Memory B cell (primary cell): ENCODE data around the gene NOC4L.

Experiments
- ATAC-seq: fragments of 150-1000 bp; cut with Tn5 transposase; 2 replicates; pipeline ENCODE4 v1.10.0; 2021; ENCODE audit warnings: low read depth, mild to moderate bottlenecking, moderate library complexity
- DNase-seq, 2 donors: peaks; one replicate each; pipeline ENCODE4 v3.0.0; 2022; ENCODE audit warnings: low spot score in 2 of 2
- H3K27ac Mint-ChIP-seq: one replicate; pipeline ENCODE4 v1.8.0; 2022; ENCODE audit warnings: mild to moderate bottlenecking, moderate library complexity, mixed read lengths
- H3K27me3 Mint-ChIP-seq: one replicate; pipeline ENCODE4 v1.8.0; 2022; ENCODE audit warnings: mixed read lengths
- H3K36me3 Mint-ChIP-seq: one replicate; pipeline ENCODE4 v1.8.0; 2022; ENCODE audit warnings: mild to moderate bottlenecking, mixed read lengths
- H3K4me1 Mint-ChIP-seq: one replicate; pipeline ENCODE4 v1.8.0; 2022; ENCODE audit warnings: mixed read lengths
- H3K4me3 Mint-ChIP-seq: one replicate; pipeline ENCODE4 v1.8.0; 2022; ENCODE audit warnings: mild to moderate bottlenecking, moderate library complexity, mixed read lengths
- H3K9me3 Mint-ChIP-seq: one replicate; pipeline ENCODE4 v1.8.0; 2022; ENCODE audit warnings: mixed read lengths

Gene NOC4L

GRCh38 chr12:132114667-132115066 lies 29.6 kb upstream of the NOC4L start:
- no peaks in the 10 kb centered on the region for H3K27me3 Mint-ChIP-seq
- H3K9me3 Mint-ChIP-seq: no peaks in the 10 kb centered on the region
- no peak overlapping the region for H3K4me3 Mint-ChIP-seq
- DNase-seq (no peak), ATAC-seq (no peak)
- peaks cover 13% of the 10 kb centered on the region for H3K36me3 Mint-ChIP-seq
- no peak overlapping the region for H3K27ac Mint-ChIP-seq
- no peaks in the 10 kb centered on the region for H3K4me1 Mint-ChIP-seq

GRCh38 chr12:132115500-132115899 lies 28.8 kb upstream of the NOC4L start:
- Mint-ChIP-seq H3K27me3 (no peaks in the 10 kb centered on the region), H3K36me3 (peaks cover 14% of the 10 kb centered on the region), H3K4me1 (no peaks in the 10 kb centered on the region), H3K9me3 (no peaks in the 10 kb centered on the region), H3K4me3 (no peak overlapping the region), H3K27ac (no peak overlapping the region)
- ATAC-seq (no peak), DNase-seq (no peak)

GRCh38 chr12:132116709-132117557 lies 27.3 kb upstream of the NOC4L start:
- no peak for ATAC-seq
- no peaks in the 10 kb centered on the region for H3K9me3 Mint-ChIP-seq
- no peak overlapping the region for H3K27ac Mint-ChIP-seq
- no peak for DNase-seq
- peaks cover 8% of the 10 kb centered on the region for H3K36me3 Mint-ChIP-seq
- no peak overlapping the region for H3K4me3 Mint-ChIP-seq
- H3K27me3 Mint-ChIP-seq: no peaks in the 10 kb centered on the region
- H3K4me1 Mint-ChIP-seq: no peaks in the 10 kb centered on the region

- DNase-seq (no peak), ATAC-seq (no peak)
- Mint-ChIP-seq H3K9me3 (no peaks in the 10 kb centered on the region), H3K27ac (no peak overlapping the region), H3K27me3 (no peaks in the 10 kb centered on the region), H3K4me3 (no peak overlapping the region), H3K36me3 (peaks cover 8% of the 10 kb centered on the region), H3K4me1 (no peaks in the 10 kb centered on the region)
Observed at GRCh38 chr12:132117558-132117875, 26.7 kb upstream of the NOC4L start.

- no peaks in the 10 kb centered on the region for H3K27me3 Mint-ChIP-seq
- H3K27ac Mint-ChIP-seq: no peak overlapping the region
- DNase-seq: no peak
- no peak overlapping the region for H3K4me3 Mint-ChIP-seq
- no peak for ATAC-seq
- no peaks in the 10 kb centered on the region for H3K9me3 Mint-ChIP-seq
- no peaks in the 10 kb centered on the region for H3K4me1 Mint-ChIP-seq
- H3K36me3 Mint-ChIP-seq: peaks cover 6% of the 10 kb centered on the region
Observed at GRCh38 chr12:132118876-132119275, 25.4 kb upstream of the NOC4L start.

- Mint-ChIP-seq H3K4me3 (no peak overlapping the region), H3K9me3 (no peaks in the 10 kb centered on the region), H3K27ac (no peak overlapping the region), H3K27me3 (no peaks in the 10 kb centered on the region), H3K4me1 (no peaks in the 10 kb centered on the region), H3K36me3 (peaks cover 12% of the 10 kb centered on the region)
- ATAC-seq (no peak), DNase-seq (no peak)
Observed at GRCh38 chr12:132121283-132121682, 23.0 kb upstream of the NOC4L start.

GRCh38 chr12:132123970-132124765 lies 20.1 kb upstream of the NOC4L start:
- Mint-ChIP-seq H3K9me3 (peaks cover 6% of the 10 kb centered on the region), H3K4me1 (no peaks in the 10 kb centered on the region), H3K27me3 (no peaks in the 10 kb centered on the region), H3K36me3 (peaks cover 28% of the 10 kb centered on the region), H3K4me3 (no peak overlapping the region), H3K27ac (no peak overlapping the region)
- ATAC-seq: no peak
- no peak for DNase-seq

GRCh38 chr12:132124766-132125425 lies 19.4 kb upstream of the NOC4L start:
- no peak overlapping the region for H3K27ac Mint-ChIP-seq
- peaks cover 31% of the 10 kb centered on the region for H3K36me3 Mint-ChIP-seq
- peaks cover 6% of the 10 kb centered on the region for H3K9me3 Mint-ChIP-seq
- ATAC-seq: no peak
- H3K4me1 Mint-ChIP-seq: no peaks in the 10 kb centered on the region
- H3K27me3 Mint-ChIP-seq: no peaks in the 10 kb centered on the region
- H3K4me3 Mint-ChIP-seq: no peak overlapping the region
- no peak for DNase-seq

- H3K27me3 Mint-ChIP-seq: no peaks in the 10 kb centered on the region
- no peak overlapping the region for H3K27ac Mint-ChIP-seq
- no peak overlapping the region for H3K4me3 Mint-ChIP-seq
- H3K4me1 Mint-ChIP-seq: no peaks in the 10 kb centered on the region
- no peak for ATAC-seq
- no peak for DNase-seq
- peaks cover 29% of the 10 kb centered on the region for H3K36me3 Mint-ChIP-seq
- peaks cover 6% of the 10 kb centered on the region for H3K9me3 Mint-ChIP-seq
Observed at GRCh38 chr12:132125736-132126135, 18.5 kb upstream of the NOC4L start.

- Mint-ChIP-seq H3K36me3 (peaks cover 29% of the 10 kb centered on the region), H3K4me1 (no peaks in the 10 kb centered on the region), H3K9me3 (peaks cover 8% of the 10 kb centered on the region), H3K27me3 (no peaks in the 10 kb centered on the region), H3K4me3 (no peak overlapping the region), H3K27ac (no peak overlapping the region)
- ATAC-seq (no peak), DNase-seq (no peak)
Observed at GRCh38 chr12:132127041-132127440, 17.2 kb upstream of the NOC4L start.

GRCh38 chr12:132129007-132129406 lies 15.2 kb upstream of the NOC4L start:
- H3K4me3 Mint-ChIP-seq: no peak overlapping the region
- no peak overlapping the region for H3K27ac Mint-ChIP-seq
- H3K4me1 Mint-ChIP-seq: no peaks in the 10 kb centered on the region
- H3K9me3 Mint-ChIP-seq: peaks cover 8% of the 10 kb centered on the region
- no peak for DNase-seq
- ATAC-seq: no peak
- H3K36me3 Mint-ChIP-seq: peaks cover 27% of the 10 kb centered on the region
- H3K27me3 Mint-ChIP-seq: no peaks in the 10 kb centered on the region

- no peak overlapping the region for H3K4me3 Mint-ChIP-seq
- peaks cover 21% of the 10 kb centered on the region for H3K36me3 Mint-ChIP-seq
- ATAC-seq (no peak), DNase-seq (no peak)
- H3K27me3 Mint-ChIP-seq: no peaks in the 10 kb centered on the region
- H3K4me1 Mint-ChIP-seq: no peaks in the 10 kb centered on the region
- no peak overlapping the region for H3K27ac Mint-ChIP-seq
- peaks cover 8% of the 10 kb centered on the region for H3K9me3 Mint-ChIP-seq
Observed at GRCh38 chr12:132130690-132131089, 13.6 kb upstream of the NOC4L start.

- H3K27ac Mint-ChIP-seq: no peak overlapping the region
- peaks cover 8% of the 10 kb centered on the region for H3K9me3 Mint-ChIP-seq
- peaks cover 19% of the 10 kb centered on the region for H3K36me3 Mint-ChIP-seq
- DNase-seq: no peak
- ATAC-seq: no peak
- no peak overlapping the region for H3K4me3 Mint-ChIP-seq
- peaks cover under 1% of the 10 kb centered on the region for H3K4me1 Mint-ChIP-seq
- no peaks in the 10 kb centered on the region for H3K27me3 Mint-ChIP-seq
Observed at GRCh38 chr12:132131229-132131628, 13.0 kb upstream of the NOC4L start.

GRCh38 chr12:132131952-132132351 lies 12.3 kb upstream of the NOC4L start:
- peaks cover 8% of the 10 kb centered on the region for H3K9me3 Mint-ChIP-seq
- H3K36me3 Mint-ChIP-seq: peaks cover 16% of the 10 kb centered on the region
- no peak overlapping the region for H3K27ac Mint-ChIP-seq
- no peak for ATAC-seq
- no peaks in the 10 kb centered on the region for H3K27me3 Mint-ChIP-seq
- no peak for DNase-seq
- no peak overlapping the region for H3K4me3 Mint-ChIP-seq
- H3K4me1 Mint-ChIP-seq: peaks cover 2% of the 10 kb centered on the region
